Skin epidermis (tissue), 12 donors: ENCODE measurements around the gene EPS8.

ENCODE experiments used
- H3K27ac ChIP-seq, 21 experiments: fragments of 200-600 bp; sonication (generic) in 11 of 21; one replicate each; pipeline ENCODE4 v1.5.0; 2020; ENCODE audit warnings: mild to moderate bottlenecking in 3 of 21, inconsistent platforms in 2 of 21, moderate library complexity in 2 of 21
- H3K4me3 ChIP-seq, 7 experiments: fragments of 200-600 bp; sonication (generic) in 2 of 7; one replicate each; pipeline ENCODE4 v1.5.0; 2020; ENCODE audit warnings: inconsistent platforms in 2 of 7, mild to moderate bottlenecking in 2 of 7, moderate library complexity in 1 of 7

The EPS8 gene

DNA sequence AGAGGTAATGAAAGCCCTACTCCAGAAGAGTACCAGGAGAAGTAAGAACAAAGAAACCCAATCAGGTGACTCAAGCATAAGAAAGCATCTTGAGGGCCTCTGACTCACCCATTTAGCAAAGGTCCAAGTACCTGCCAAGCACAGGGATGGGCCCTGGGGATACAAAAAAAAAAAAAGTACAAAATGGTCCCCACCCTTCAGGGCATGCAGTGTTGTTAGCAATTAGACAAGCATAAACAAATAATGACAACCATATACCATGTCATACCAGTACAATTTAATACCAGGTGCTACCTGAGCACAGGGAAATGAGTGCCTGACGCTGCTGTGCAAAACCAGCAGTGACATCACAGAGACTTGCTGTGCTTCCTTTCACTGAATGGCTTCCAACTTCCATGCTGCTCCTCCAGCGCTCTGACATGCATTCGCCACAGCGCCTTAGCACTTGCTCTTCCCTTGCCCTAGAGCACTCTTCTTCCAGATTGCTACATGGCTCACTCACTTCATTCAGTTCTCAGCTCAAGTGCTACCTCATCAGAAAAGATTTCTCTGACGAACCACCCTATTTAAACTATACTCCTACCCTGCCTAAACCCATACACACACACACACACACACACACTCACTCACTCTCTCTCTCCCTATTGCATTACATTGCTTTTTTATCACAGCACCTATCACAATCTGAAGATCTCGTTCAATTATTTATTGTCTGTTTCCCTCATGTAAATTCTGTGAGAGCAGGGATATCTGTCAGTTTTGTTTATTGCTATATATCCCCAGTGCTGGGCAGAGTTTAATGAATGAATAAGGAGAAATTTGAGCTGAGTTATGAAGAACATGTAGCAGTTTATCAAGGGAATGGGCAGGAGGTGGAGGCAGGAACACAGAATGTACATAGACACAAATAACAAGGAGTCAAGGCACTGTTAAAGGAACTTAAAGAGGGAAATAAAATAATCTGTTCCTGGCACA is 12.9 kb upstream of the EPS8 start:
- no peak overlapping the region for H3K4me3 ChIP-seq
- H3K27ac ChIP-seq: no peak overlapping the region

DNA sequence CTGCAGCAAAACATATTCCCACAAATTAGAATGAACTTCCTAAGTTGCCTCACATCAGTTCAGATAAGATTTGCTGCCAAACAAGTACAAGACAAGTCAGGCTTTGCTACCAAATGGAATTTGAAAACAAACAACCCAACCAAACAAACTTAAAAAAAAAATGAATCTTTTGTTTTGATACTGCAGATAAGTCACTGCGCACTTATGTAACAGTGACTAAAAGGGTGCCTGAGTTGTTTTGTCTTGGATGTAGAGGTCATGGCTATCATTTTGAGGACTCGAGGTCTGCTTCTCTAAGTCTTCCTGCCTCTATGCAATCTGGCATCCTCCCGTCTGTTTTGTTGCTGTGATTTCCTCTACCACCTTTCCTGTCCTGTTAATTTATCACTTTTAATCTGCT is 11.1 kb upstream of the EPS8 start:
- Histone ChIP-seq H3K4me3 (no peak overlapping the region), H3K27ac (no peak overlapping the region)

DNA sequence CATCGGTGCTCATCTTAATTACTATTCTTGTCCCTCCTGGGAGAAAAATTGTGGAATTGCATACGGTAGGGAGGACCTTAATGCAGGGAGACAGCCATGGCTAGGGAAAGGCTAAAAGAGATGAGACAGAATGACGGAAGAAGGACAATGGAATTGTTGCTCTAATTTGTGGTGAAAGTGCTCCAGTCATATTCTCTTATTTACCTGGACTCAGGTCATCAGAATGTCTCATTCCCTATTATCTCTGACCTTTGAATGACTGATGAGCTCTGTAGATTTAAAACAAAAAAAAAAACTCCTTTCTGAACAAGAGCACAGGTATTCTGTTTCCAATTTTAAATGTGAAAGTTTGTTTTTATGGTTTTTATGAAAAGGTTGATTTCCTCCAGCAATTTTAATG is 8.6 kb upstream of the EPS8 start:
- Histone ChIP-seq H3K27ac (no peak overlapping the region), H3K4me3 (no peak overlapping the region)

DNA sequence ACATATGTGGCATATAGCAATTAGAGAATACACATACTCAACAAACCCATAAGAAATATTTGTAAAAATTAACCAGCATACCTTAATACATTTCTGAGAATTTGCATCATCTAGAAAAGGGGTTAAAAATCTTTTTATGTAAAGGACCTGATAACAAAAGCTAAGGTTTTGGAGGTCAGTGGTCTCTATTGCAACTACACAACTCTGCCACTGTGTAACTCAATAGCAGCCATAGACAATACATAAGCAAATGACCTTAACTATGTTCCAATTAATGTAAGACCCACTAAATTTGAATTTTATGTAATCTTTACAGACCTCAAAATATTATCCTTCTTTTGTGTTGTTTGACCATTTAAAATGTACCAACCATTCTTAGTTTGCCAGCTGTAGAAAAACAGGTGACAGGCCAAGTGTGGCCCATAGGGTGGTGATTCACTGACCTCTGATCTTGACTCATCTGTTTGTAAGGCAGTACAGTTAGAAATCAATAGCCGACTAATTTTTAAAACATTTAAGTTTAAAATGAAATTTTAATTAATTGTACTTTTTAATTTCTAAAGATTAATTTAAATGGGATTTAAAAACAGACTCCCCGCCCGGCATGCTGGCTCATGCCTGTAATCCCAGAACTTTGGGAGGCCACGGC is 7.4 kb upstream of the EPS8 start:
- H3K27ac ChIP-seq: no peak overlapping the region

DNA sequence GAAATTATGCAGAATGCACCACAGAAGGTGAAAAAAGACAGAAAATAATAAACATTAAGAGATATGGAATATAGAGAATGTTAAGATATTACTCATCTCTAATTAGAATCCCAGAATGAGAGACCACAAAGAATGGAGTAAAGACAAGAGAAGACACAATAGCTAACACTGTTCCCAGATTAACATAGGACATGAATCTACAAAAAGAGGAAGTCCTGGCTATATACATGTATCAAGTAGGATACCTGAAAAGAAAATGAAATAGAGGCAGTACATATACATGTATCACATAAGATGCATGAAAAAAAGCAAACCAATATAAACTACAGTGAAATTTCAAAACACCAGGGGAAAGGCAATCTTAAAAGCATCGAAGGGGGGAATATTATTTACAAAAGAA is 5.6 kb upstream of the EPS8 start:
- Histone ChIP-seq H3K4me3 (no peak overlapping the region), H3K27ac (no peak overlapping the region)

More for the DNA sequence above, 7.4 kb upstream of the EPS8 start:
- H3K4me3 ChIP-seq: no peak overlapping the region

DNA sequence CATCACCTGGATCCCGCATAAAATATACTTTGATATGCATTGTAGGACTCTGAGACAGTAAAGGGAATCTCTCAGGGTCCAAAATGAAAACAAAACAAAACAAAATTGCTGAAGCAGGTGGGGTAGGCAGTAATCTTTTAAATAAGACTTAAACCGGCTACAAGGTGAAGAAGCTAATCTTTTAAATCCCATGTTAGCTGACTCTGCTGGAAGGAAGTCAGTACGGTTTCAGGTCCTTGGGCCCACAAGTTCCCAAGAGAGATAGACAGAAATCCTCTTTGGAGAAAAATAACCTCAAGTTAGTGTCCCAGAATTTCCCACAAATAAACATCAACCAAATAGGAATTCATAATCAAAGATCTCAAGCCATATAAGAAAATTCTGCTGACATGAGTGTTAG is 5.0 kb upstream of the EPS8 start:
- Histone ChIP-seq H3K4me3 (no peak overlapping the region), H3K27ac (no peak overlapping the region)

DNA sequence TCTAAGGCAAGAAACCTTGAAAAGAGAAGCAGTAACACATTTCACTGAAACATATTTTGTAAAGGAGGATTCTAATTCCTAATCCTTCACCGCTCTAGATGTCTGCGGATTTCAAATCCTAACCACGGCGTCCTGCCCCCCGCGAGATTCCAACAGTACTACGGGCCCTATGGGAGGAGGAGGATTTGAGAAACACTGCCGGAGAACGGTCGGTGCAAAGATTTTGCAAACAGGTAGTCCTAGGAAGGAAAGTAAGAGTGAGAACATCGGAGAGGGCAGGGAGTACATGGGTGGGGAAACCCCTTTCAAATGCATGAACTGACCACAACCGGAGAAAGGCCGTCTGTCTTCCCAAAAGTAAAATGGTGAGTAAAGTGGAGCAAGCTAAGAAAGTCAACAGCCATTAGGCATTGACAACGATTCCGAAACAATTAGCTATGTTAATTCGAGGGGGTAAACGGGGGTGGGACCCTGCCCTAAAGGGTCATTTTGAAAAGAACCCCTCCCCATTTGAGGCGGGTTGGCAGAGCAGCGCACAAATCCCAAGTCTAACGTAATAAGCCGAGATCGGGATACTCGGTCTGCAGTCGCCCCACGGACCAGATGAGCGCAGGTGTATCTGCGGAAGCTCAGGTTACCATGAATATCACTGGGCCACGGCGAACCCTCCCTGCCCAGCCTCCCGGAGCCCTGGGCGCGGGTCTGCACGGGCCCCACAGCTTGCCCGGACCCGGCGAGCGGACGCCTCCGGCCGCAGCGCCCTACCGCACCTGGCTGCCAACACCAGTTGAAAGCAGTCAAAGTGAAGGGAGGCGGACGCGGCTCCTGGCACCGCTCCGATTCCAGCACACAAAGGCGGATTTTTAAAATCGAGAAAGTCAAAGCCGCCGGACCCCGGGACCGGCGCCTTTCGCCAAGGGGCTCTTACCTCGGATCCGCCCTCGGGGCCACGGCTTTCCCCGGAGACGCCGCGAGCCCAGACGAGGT is 662 bp downstream of the EPS8 start:
- peak overlapping the region; percentile 48 to 85 (median 69) for H3K4me3 ChIP-seq
- H3K27ac ChIP-seq: peak overlapping the region in 20 of 21 experiments; percentile 20 to 95 (median 87)

DNA sequence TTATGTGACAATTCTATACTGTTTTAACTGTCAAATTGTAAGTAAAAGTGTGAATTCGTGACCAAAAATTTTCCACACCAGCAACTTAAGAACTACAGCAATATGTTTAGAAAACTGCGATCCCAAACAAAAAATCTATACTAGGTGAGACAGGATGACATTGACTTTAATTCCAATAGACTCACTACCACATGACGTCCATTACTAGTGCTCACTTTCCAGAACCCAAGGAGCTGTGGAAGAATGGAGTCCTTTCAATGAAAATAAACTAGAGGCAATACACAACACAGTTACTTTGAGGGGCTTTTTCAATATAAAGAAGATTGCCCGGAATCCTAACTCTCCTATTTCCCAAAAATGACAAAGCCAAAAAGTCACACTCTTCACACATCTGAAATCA is 1.4 kb downstream of the EPS8 start:
- H3K4me3 ChIP-seq: peak overlapping the region; percentile 48 to 85 (median 69)
- peak overlapping the region in 8 of 21 experiments; percentile 83 to 95 (median 88) for H3K27ac ChIP-seq

DNA sequence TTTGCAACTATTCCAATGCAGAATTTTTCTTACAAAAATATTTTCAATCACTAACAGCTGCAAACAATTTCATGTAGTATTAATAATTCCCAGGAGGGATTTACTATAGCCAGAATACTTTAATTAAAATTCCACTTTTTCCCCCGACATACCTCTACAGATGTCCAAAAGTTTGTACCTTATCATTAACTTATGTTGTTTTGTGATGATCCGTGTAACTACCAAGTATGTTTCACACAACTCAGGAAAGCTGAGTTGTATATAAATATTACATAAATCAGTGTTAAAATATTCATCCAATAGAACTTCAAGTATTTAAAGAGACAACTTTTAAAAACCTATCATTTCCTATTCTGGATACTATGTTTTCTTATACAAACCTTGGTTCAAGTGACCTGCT is 2.4 kb downstream of the EPS8 start:
- Histone ChIP-seq H3K27ac (no peak overlapping the region), H3K4me3 (no peak overlapping the region)

DNA sequence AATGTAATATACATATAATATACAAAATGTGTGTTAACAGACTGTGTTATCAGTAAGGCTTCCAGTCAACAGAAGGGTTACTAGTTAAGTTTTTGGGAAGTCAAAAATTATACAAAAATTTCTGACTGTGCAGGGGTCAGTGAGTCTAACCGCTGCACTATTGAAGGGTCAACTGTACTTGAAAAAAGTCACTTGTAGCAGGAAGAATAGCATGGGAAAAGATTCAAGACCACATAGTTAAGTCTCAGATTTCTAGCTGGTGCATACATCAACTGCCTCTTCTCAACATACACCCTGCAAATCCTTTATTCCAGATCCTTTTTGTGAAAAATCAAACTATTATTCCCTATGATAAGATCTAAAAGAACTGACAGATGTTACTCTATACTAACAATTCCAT is 5.9 kb downstream of the EPS8 start:
- Histone ChIP-seq H3K27ac (no peak overlapping the region), H3K4me3 (no peak overlapping the region)

DNA sequence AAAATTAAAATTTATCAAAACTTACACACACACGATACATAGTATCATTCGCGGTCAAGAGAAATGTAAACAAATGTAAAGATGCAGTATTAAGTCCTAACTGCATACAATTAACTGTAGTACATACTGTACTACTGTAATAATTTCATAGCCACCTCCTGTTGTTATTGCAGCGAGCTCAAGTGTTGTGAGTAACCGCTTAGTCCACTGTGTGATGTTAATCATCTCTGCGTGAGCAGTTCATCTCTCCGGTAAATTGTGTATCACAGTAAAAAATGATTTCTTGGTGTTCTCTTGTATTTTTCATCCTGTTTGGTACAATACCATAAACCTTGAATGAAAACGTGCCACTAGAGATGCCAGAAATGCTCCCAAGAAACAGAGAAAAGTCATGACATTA is 6.5 kb downstream of the EPS8 start:
- H3K4me3 ChIP-seq: no peak overlapping the region
- no peak overlapping the region for H3K27ac ChIP-seq

DNA sequence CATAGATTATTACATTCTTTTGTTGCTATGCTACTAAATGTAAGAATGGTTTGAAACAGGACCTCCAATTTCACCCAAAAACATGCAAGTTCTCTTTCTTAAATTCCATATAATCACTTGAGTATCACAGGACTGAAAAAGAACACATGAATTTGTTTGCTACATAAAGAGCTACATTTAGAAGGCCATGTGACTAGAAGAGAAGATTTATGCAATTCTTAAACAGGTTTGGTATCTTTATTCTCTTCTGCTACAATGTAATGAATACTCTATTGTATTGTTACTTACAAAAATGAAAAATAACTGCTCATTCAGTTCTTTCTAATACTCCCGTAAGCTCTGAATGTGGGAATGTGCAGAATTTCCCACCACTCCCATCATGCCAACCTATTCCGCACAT is 9.3 kb downstream of the EPS8 start:
- H3K27ac ChIP-seq: no peak overlapping the region
- H3K4me3 ChIP-seq: no peak overlapping the region

DNA sequence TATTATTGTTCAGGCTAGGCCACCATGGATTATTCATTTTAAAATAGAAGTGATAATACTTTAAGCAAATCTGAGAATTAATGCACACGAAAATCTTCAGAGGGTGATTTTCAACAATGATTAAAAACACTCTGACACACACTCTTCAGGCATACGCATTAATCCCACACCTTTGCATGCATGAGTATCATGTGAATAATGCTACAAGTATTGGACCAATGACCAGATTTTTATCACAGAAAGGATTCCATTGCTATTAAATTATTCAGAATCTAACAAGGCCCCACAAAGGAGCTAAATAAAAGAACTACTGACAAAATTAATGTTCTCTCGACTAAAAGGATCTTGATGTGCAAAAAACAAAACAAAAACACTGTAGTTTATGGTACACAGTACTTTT is 11.1 kb downstream of the EPS8 start:
- H3K4me3 ChIP-seq: no peak overlapping the region
- no peak overlapping the region for H3K27ac ChIP-seq

DNA sequence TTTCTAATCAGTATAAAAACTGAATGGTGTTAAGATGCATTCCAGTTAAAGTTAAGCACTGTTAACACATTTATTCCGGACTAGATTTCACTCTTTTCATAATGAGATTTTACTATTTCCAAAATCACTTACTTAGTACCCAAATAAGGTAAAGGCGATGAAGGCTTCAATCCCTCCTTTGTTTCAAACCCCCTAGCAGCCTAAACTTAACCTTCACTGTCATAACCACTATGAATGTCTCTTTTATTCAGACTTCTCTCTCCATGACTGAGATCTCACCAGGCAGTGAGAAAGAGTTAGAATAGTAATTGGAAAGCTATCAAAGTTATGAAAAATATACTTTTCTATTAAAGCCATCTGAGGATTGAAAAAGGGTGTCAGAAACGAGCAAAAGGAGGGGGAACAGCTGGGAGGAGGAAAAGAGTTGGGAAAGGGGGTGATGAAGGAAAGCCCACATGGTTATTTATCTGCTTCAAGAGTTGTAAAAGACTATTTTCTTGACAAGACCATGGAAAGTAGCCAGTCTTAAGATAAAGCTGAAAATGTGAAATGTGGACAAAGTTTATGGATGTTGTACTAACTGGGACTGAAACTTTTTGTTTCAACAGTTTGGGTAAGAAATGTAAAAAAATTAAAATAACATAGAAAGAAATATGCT is 11.7 kb downstream of the EPS8 start:
- no peak overlapping the region for H3K4me3 ChIP-seq
- H3K27ac ChIP-seq: no peak overlapping the region

DNA sequence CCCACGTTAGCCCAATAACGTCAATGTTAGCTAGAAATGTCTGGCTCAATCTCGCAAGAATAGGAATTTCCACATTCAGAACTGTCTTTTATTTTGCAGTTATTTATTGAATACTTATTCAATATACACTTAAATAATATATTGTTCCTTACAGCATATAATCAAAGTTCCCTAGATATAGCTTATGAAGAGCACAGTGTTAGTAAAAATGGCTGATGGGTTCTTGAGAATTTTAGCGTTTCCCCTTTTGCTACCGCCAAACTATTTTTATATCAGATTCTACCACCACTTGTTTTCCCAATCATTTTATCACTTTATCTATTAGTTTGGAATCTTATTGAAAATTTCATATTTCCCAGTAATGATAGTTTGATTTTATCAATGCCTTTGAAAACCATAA is 12.7 kb downstream of the EPS8 start:
- no peak overlapping the region for H3K27ac ChIP-seq
- H3K4me3 ChIP-seq: no peak overlapping the region

DNA sequence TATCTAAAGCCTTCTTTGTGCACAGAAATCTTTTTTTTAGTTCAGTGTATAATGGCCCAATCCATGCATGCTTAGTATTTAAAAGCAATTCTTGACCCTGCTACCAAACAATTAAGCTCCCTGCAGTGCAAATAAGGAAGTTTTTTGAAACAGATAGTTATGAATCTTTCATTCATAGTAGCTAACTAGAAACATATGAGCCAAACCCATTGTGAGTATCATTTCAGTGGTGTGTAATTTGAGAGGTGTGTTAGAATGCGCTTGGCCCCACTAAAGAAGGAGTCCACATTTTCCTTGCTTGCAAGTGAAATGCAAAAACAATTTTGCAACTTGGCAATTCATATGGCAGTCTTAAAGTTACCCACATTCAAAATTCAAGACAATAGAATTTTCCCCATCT is 14.4 kb downstream of the EPS8 start:
- H3K27ac ChIP-seq: no peak overlapping the region

DNA sequence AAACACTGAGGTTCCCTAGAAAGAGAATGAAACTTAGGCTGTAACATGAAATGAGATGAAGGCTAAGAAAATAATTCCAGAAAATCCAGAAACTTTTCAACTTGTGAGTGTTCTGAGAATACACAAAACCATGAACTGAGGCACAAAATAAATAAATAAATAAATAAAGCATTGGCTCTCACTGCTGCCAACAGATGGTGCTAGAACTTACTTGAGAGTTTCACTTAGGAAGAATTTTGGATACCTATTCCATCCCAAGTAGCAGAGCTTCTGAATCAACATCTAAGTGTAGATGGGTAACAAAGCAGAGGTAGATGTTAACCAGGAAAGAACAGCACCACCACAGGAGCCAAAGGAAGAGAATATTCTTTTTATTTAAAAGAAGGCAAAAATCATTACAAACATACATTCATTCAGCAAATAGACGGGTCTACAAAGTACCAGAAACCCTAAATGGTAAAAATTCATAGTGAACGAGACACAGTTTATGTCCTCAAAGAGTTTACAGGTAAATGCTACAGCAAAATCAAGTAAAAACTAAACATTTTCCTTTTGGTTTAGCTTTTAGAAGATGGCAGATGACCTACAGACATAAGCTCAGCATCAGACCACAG is 16.7 kb downstream of the EPS8 start:
- no peak overlapping the region for H3K27ac ChIP-seq
- no peak overlapping the region for H3K4me3 ChIP-seq

More for the DNA sequence above, 14.4 kb downstream of the EPS8 start:
- no peak overlapping the region for H3K4me3 ChIP-seq

DNA sequence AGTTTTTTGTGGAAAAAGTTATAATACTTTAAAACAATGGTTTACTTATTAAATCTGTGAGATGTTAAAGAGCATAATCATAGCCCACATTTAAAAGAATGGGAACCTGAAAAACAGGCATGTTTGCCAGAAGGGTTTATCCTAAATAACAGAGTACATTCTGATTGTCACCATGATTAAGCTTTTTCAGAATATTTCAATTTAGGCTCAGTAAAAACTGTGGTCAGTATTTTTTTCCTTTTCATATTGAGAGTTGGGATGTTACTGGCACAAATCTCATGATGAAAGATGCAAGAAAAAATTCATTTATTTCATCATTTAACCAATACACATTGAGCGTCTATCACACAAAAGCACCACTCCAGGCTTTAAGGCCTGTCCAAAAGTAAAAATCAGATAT is 18.6 kb downstream of the EPS8 start:
- Histone ChIP-seq H3K4me3 (no peak overlapping the region), H3K27ac (peak overlapping the region in 2 of 21 experiments; percentile 35 to 58)

DNA sequence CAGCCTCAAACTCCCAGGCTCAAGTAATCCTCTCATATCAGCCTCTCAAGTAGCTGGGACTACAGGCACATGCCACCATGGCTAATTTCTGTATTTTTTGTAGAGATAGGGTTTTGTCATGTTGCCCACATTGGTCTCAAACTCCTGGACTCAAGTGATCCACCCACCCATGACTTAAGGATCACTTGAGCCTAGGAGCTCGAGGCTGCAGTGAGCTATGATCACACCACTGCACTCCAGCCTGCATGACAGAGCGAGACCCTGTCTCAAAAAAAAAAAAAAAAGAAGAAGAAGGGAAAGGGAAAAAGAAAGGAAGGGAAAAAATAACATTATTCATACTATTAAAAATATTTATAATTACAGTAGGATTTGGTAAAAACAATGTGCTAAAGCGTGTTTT is 19.2 kb downstream of the EPS8 start:
- peak overlapping the region in 2 of 21 experiments; percentile 32 to 35 for H3K27ac ChIP-seq

More for the DNA sequence above, 19.2 kb downstream of the EPS8 start:
- no peak overlapping the region for H3K4me3 ChIP-seq
